Amygdala (tissue), 56 donors: Measurements from ENCODE around the gene SLC12A3.

ENCODE experiments used
- DNase-seq, 56 donors: peaks; one replicate each; lab custom pipeline; 2025; lab: John Stamatoyannopoulos, UW

SLC12A3 gene

GRCh38 chr16:56848029-56848936 is 16.7 kb upstream of the SLC12A3 start:
- peak in 5 of 56 donors; percentile 15 to 44 (median 22) for DNase-seq

GRCh38 chr16:56848955-56849689 is 15.9 kb upstream of the SLC12A3 start:
- peak in 1 of 56 donors; percentile 35 for DNase-seq

GRCh38 chr16:56849690-56850680 is 15.0 kb upstream of the SLC12A3 start:
- peak in 2 of 56 donors; percentile 19 to 27 for DNase-seq

- peak in 1 of 56 donors; percentile 10 for DNase-seq
Observed at GRCh38 chr16:56851671-56852400, 13.2 kb upstream of the SLC12A3 start.

- no peak for DNase-seq
Observed at GRCh38 chr16:56852401-56852730, 12.6 kb upstream of the SLC12A3 start.

- no peak for DNase-seq
Observed at GRCh38 chr16:56852968-56853367, 12.0 kb upstream of the SLC12A3 start.

- no peak for DNase-seq
Observed at GRCh38 chr16:56855201-56855600, 9.8 kb upstream of the SLC12A3 start.

- DNase-seq: no peak
Observed at GRCh38 chr16:56855946-56856345, 9.1 kb upstream of the SLC12A3 start.

GRCh38 chr16:56856876-56857447 is 8.0 kb upstream of the SLC12A3 start:
- no peak for DNase-seq

- DNase-seq: peak in 1 of 56 donors; percentile 27
Observed at GRCh38 chr16:56858374-56858773, 6.6 kb upstream of the SLC12A3 start.

- no peak for DNase-seq
Observed at GRCh38 chr16:56859636-56860035, 5.4 kb upstream of the SLC12A3 start.

- DNase-seq: no peak
Observed at GRCh38 chr16:56860226-56861020, 4.6 kb upstream of the SLC12A3 start.

GRCh38 chr16:56861092-56861610 is 3.9 kb upstream of the SLC12A3 start:
- no peak for DNase-seq

- DNase-seq: no peak
Observed at GRCh38 chr16:56861756-56862155, 3.3 kb upstream of the SLC12A3 start.

GRCh38 chr16:56862776-56863175 is 2.2 kb upstream of the SLC12A3 start:
- no peak for DNase-seq

GRCh38 chr16:56865394-56866062 is 521 bp downstream of the SLC12A3 start:
- DNase-seq: no peak

- DNase-seq: peak in 5 of 56 donors; percentile 7 to 72 (median 34)
Observed at GRCh38 chr16:56866955-56867830, 2.2 kb downstream of the SLC12A3 start.
